HG02943 (cell line): ENCODE data around the gene TSPAN17.
A peak's percentile ranks its signal among the peaks of the same experiment; 100 is the strongest.

Source experiments
- ATAC-seq: cut with Tn5 transposase; IDR thresholded peaks from one replicate; pipeline ENCODE4 v1.9.1; 2021; ENCODE audit warnings: mild to moderate bottlenecking, low read depth, moderate library complexity; ENCODE audit not compliant: unreplicated experiment

Gene TSPAN17

DNA sequence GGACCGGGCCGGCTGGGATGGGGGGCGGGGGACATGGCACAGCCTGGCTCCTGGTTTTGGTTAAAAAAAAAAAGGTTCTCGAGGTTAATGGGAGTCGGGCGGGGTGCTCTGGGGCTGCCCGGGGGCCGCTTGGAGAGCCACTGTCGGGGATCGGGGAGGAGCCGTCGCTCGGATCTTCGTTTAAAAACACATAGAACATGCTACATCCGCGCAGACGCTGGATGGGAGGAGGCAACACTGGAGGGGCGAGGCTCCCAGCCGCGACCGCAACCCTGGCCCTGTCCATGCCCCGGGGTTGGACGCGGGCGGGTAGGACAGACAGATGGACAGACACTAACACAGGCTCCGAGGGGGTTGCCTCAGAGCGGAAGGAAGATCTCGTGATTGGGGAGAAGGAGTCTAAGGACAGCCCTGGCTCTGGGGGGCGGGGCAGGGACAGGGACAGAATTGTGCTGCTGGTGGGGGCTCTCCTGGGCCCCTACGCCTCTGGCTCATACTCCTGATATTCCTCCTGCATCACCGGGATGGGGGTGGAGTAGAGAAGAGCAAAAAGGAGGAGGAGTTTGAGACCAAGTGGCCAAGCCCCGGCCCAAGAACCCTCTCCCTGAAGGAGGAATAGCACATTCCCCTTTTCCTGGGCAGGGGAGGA, 26.8 kb upstream of the TSPAN17 start:
- no peak for ATAC-seq

DNA sequence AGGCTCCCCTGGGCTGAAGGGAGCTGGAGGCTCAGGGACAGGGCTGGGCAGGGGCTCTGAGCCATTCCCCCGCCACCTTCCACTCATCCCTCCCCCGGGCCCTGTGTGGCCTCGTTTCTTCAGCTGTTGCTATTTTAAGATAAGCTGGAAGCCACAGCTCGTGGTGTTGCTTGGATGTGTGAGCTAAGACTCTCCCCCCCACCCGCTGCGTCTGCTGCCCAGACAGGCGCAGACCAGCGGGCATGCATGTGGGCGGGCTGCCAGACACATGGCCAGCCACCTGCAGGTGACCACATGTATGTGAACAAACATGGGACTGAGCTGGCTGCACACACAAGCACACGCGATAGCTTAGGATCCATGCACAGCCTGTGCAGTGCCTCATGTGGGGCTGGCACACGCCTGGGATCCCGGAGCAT, 25.6 kb upstream of the TSPAN17 start:
- no peak for ATAC-seq

DNA sequence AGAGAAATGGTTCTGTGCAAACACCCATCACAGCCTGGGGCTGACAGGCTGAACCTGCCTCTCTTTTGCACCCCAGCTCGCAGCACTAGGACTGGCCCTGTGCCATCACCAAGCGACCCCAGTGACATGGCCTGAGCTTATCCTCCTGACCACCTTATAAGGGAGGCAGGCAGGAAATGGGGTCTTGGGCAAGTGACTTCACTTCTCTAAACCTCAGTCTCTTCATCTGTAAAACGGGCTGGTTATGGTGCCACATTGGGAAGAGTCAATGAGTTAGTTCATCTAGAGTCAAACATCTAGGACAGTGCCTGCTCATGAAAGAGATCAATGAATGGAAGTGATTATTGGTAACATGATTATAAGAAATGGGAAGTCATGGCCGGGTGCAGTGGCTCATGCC, 23.1 kb upstream of the TSPAN17 start:
- ATAC-seq, result no peak

DNA sequence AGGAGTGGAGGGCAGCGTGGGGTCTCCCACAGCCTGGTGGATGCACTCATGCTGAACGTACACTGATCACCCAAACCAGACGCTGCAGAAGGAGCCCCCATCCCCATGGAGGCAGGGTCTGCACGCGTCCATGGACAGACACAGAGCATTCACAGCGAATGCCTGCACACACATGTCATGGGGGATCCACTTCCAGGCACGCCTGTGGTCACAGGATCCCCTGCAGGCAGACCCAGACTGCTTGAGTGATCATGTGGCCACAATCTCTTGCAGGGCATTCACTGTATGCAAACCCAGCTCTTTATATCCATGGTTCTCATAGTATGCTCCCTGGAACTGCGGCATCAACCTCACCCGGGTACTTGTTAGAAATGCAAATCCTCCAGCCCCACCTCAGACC, 22.3 kb upstream of the TSPAN17 start:
- no peak for ATAC-seq

DNA sequence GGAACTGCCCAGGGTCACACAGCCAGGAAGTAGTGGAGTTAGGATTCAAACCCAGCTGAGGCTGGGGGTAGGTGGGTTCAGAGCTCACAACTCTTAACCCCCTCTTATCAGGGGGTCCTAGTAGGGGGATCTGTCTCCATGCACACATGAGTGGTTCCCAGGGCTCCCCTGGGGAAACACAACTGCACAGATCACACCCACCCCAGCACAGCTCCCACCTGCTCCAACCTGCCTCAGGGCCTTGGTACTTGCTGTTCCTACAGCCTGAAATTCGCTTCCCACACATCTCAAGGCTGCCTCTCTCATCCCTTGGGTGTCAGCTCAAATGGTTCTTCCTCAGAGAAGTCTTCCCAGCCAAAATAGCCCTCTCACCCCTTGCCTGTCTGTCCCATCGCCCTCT, 21.8 kb upstream of the TSPAN17 start:
- no peak for ATAC-seq

DNA sequence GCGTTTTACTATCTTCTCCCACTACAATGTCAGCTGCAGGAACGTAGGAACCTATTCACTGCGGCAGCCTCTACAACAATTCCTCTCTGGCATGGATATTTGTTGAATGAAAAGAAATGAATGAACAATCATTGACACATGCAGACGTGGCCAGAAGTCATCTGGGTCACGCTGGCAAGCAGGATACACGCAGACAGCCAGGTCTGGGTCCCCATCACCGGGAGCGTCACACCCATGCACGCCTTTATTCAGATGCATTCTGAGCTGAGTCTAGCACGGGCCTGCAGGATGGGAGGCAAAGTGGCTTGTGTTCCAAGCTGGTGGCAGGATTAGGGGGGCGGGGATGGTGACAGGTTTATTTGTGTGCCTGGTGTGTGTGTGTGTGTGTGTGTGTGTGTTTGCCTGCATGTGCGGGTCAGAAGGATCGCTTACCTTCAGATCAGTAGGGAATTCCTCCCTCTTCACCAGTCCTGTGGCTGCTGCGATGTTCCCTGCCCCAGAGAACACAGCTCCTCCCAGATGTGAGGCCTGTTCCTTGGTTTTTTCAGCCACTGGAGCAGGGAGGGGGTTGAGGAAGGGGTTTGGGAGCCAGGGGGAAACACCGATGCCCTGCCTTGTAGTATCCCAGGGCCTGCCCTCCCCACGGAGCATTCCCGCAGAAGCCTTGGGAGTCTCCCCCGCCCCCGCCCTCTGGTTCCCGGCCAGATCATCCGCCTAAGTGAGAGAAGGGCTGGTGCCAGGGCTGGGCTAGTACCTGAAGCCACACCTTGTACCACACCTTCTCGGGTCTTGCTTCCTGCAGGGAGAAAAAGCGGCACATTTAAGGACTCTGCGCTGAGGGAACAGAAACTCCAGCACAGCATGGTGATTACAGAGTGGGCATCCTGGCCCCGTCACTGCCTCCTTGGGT, 21.1 kb upstream of the TSPAN17 start:
- ATAC-seq, result no peak

DNA sequence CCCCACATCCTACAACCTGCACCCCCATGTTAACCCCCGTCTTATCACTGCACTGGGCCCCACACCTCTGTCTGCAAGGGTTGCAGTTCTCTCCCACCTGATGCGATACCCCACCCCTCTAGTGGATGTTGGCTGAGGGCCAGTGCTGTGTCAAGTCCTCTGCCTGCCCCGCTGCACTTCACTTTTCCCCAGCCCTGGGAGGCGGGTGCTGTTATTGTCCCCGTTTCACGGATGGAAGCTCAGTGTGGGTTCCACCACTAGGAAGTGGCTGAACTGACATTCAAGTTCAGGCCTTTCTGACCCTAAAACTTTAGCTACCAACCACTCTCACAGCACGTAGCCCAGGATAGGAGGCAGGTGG, 20.4 kb upstream of the TSPAN17 start:
- no peak for ATAC-seq

DNA sequence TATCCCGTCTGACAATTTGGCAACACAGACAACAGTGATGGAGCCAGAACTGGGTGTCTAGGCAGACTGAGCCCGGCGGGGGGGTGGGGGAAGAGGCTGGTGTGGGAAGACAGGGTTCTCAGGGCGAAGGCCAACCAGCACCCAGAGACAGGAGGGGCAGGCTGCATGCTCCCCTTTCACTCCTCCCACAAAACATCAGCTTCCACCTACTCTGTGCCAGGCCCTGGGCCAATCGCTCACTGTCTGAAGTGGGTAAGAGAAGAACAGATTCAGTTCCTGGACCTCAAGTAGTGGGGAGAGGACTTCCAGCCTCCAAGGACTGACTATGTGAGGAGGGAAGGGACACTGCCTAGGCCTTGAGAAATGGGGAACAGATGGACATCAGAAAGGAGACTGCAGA, 19.7 kb upstream of the TSPAN17 start:
- no peak for ATAC-seq

DNA sequence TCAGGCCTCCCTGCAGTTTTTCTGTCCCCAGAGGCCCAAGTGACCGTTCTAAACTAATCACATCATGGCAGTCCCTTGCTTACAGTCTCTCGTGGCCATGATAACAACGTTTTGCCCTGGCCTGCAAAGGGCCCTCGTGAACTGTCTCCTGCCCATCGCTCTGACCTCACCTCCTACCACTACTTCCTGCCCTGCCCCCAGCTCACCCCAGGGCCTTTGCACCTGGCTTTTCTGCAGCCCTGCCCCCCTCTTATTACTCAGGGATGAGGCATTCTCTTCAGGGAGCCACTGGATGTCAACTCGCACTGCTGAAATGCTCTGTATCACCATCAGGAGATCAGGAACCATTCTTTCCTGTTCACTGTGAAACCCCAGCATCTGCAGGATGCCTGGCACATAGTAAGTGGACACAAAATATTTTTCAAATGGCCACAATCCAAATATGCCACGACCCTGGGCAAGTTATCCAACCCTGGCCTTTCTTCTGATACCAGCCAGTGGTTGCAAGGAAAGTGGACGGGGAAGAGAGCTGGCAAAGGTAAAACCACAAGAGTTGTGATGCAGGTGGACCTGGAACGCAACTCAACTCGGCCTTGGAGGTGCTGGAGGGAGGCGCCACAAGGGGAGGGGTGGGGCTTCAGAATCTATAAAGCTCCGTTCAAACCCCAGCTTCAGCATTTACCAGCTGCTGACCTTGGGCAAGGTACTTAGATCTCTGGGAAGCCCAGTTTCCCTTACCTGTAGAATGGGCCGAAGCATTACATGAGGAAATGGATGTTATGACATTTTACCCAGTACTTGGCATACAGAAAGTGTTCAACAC, 18.7 kb upstream of the TSPAN17 start:
- ATAC-seq, result no peak

DNA sequence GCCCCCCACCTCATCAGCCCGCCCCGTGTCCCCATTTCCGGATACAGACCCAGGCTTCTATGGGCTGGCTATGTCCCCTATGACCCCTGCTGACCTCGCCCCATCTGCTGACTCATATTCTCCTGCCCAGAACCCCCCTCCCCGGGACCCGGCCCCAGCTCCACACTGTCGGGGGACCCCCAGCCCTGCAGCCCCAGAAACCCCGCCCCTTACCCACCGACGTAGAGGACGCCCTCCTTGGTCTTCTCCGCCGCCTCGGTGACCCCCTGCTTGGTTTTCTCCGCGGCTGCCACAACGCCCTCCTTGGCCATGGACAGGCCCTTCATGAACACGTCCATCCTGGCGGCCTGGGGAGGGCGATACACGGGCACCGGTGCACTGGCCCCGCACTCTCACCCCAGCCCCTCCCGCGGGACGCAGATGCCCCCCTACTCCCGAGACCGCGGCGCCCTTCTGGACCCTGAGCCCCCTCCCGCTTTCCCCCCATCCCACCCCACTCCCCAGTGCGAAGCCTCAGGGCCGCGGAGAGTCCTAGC, 17.9 kb upstream of the TSPAN17 start:
- no peak for ATAC-seq

DNA sequence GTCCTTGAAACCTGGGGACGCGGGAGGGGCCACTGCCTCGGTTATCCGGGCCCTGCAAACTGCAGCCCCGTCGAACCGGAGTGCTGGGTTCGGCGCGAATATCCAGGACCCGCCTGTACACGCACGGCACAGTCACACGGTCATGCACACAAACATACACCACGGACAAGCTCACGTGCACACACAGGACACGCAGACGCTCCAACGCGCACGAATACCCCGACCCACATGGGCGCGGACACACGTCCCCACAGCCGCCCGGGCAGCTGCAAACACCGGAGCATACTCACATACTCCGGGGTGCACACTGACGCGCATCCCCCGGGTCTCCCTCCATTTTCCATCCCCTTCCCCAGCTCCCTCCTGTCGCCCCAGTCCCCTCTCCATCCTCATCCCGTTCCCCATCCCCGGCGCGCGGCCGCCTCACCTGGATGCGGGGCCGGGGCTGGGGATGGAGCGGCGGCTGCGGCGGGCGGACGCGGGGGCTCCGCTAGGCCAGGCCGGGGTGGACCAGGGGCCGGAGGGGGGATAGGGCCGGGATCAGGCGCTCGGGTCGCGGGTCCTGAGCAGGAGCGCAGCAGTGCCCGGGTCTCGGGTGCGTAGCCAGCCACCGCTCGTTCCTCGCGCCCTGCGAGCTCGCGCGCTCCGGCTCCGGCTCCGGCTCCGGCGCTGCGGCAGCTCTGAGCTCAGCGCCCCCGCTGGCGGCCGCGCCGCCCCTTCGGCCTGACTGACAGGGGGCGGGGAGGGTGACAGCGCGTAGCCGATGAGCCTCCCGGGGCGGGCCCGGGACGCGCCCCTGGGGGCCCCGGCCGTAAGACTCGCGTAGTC, 17.2 kb upstream of the TSPAN17 start, which contains the start of the genes EIF4E1B and SNCB:
Gene EIF4E1B (plus strand): TSS at position 823 of the 828 bp plus-strand sequence. CDS start 12,113 bp downstream, outside the sequence.
Gene SNCB (minus strand): TSS at position 682 of the 828 bp plus-strand sequence. CDS start 880 bp downstream, outside the sequence.
- ATAC-seq, result peak; percentile 70

DNA sequence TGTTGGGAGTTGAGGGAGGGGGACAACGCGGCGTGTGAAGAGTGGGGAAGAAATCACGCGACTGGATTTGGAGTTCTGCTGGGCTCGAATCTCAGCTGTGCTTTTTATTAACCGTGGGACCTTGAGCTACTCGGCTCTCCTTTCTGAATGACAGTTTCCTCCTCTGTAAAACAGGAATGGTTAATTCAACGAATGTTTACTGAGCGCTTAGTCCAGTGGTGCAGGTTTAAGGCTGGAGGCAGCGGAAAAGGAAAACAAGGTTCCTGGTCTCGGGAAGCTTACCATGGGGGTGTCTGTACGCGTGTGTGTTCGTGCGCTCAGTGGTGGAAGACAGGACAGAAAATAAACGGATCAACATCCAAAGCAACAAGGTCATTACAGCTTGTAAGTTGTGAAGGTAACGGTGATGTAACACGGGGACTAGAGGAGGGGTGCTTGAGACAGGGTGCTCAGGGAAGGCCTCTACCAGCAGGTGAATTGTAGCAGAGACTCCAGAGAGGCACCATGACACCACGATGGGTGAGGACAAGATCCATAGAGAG, 16.5 kb upstream of the TSPAN17 start:
- ATAC-seq, result no peak

DNA sequence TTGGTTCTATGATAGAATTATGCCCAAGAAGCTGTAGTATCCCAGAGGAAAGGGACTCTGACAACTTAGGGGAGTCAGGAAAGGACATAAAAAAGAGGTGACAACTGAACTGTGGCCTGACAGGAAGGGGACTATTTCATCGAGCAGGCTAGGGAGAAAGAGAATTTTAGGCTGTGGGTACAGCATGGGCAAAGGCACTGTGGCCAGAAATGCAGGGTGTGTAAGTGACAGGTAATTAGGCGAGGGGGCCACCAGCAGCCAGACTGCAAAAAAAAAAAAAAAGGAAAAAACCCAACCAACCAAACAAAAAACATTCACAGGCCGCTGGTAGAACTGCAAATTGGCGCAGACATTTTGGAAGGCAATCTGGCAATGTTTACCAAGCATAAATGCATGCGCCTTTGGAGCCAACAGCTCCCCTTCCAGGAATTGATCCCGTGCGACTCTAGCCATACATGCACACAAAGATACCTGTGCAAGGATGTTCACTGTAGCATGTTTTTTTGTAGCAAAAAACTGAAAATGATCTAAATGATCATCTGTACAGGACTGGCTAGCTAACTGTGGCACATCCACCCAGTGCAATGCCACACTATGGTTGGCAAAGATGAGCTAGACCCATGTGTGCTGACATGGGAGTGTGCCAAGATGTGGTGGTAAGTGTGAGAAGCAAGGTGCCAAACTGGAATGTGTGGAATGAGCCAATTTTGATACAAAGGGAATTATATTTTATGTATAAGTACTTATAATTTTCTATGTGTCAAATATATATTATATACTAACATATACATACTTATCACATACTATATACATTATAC, 15.7 kb upstream of the TSPAN17 start:
- no peak for ATAC-seq

DNA sequence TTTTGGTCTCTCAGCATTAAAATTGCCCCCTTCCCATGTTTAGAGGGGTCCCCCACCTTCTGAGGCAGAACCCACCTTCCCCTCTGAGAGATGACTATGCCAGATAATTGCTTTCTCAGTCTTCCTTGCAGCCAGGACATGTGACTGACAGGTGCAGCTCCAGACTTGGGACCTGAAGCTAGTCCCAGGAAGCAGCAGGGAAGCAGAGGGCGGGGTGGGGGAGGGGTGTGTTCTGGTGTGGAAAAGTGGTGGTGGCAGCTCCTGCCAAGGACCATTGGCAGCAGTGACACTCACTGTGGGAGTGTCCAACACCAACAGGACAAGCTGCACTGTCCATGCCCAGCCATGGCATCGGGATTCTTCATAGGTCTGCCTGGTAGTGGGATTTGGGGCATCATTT, 14.5 kb upstream of the TSPAN17 start:
- no peak for ATAC-seq

DNA sequence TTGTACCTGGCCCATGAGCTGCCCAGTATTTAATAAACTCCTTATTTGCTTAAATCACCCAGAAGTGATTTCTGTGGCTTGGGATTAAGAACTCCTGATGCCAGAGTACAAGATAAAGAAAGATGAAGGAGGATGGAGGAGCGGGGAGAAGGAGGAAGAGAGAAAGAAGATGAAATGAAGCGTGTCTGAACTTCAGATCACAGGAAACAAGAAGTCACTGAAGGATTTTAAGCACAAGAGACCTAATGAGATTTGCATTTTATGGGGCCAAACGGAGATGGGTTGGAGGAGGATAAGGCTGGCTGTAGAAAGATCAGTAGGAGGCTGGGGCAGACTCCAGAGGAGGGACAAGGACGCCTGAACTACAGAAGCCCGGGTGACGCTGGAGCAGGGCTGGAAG, 13.7 kb upstream of the TSPAN17 start:
- ATAC-seq, result no peak

DNA sequence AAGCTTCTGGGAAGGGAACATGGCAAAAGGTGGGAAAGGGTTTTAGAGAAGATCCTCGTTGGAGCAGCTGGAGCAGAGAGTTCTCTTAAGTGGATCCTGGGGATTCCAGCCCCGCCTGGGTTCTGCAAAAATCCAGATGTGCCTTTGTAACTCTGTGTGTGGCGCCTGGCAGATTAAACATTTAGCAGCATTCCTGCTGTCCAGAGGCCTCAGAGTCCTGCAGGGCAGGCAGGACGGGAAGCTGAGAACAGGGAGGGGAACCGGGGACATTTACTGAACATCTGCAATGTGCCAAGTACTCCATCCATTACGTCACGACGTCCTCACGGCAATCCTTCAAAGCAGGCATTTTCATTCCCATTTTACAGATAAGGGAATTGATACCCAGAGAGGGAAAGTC, 10.9 kb upstream of the TSPAN17 start:
- ATAC-seq, result no peak

DNA sequence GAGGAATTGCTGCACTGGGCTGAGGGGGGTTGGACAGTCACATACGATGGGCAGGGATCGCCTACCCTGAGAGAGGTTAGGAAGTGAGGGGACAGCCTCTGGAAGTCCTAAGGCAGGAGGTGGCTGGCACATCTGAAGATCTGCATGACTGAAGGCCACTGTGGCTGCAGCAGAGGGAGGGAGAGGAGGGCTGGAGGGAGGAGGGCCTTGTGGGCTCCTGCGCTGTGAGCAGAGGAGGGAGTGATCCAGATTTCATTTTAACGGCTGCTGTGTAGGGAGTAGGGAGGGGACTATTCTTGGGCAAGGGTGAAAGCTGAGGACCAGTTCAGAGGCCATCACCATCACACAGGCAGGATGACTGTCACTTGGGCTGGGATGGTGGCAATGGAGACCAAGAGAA, 9.7 kb upstream of the TSPAN17 start:
- ATAC-seq, result no peak

DNA sequence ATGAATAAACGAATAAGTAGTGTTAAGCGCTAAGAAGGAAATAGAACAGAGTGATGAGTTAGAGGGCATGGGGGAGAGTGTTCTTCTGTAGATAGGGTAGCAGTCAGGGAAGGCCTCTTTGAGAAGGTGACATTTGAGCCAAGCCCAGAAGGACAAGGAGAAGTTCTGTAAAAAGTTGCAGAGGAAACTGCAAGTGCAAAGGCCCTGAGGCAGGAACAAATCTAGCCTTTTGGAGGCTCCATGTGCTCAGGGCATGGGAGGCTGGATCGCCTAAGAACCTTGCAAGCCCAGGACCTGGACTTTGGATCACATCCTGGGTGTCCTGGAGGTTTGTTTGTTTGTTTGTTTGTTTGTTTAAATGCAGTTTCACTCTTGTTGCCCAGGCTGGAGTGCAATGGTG, 8.8 kb upstream of the TSPAN17 start:
- no peak for ATAC-seq

DNA sequence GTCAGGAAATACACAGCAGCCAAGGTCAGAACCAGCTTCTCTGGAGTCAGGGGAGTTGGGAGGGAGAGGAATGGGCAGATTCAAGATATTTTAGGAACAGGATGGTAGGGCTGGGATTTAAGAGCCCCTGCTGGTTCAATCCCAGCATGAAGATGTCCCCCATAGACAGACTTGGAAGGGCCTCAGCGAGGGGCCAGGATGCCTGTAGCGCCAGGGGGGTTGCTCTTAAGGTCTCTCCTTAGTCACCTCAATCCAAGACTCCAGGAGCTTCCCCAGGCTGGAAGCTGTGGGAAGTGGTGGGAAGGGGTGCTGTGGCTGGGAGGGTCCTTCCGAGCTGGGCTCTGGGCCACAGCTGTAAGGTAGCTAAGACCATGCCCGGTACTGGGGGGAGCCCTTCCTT, 8.1 kb upstream of the TSPAN17 start:
- ATAC-seq, result no peak
